B cell (primary cell): ENCODE measurements around the gene SYT6. TPM values are rescaled to one million over a fixed set of nuclear protein-coding genes. Genes with fewer than 3 reads are reported as not detected.

ENCODE experiments used
- ATAC-seq: fragments of 200-7000 bp; cut with Tn5 transposase; one replicate; pipeline ENCODE4 v1.10.0; 2021; ENCODE audit warnings: low read depth, mild to moderate bottlenecking, moderate number of reproducible peaks, moderate library complexity
- CTCF ChIA-PET: fragments of 350-600 bp; sonication (Branson Sonifier 250); formaldehyde crosslinking; loops from one replicate; lab custom pipeline; 2021; ENCODE audit warnings: antibody characterized with exemption, inconsistent platforms; lab: Charles Lee
- POLR2A ChIA-PET: fragments of 350-600 bp; sonication (Branson Sonifier 250); formaldehyde crosslinking; loops from one replicate; lab custom pipeline; 2021; ENCODE audit warnings: antibody characterized with exemption; lab: Charles Lee
- DNase-seq: peaks from one replicate; pipeline ENCODE4 v3.0.0; 2013
- H2AFZ ChIP-seq: 2 replicates; pipeline ENCODE4 v1.6.1; 2012; ENCODE audit warnings: mild to moderate bottlenecking, low read depth, low read length; ENCODE audit not compliant: insufficient read depth, poor library complexity, severe bottlenecking
- H3K27ac ChIP-seq, 2 donors: 1 replicate in 1 of 2; 2 replicates in 1 of 2; pipeline ENCODE4 v1.5.1; 2012 to 2013; ENCODE audit warnings: low read length in 2 of 2, mild to moderate bottlenecking in 2 of 2, moderate library complexity in 1 of 2
- H3K27me3 ChIP-seq, 4 experiments: fragments of 200-600 bp in 1 of 4; sonication (generic) in 1 of 4; replicated peaks in 1 of 4; 1 replicate in 2 of 4; 2 replicates in 2 of 4; pipeline versions ENCODE4 v1.6.1 to v1.7.0; 2013 to 2016; ENCODE audit warnings: low read length in 3 of 4, mild to moderate bottlenecking in 2 of 4, mixed read lengths in 1 of 4, moderate library complexity in 1 of 4; ENCODE audit not compliant: insufficient read depth in 4 of 4, control insufficient read depth in 3 of 4; ENCODE audit errors: control extremely low read depth in 1 of 4
- H3K36me3 ChIP-seq, 2 experiments: replicated peaks in 1 of 2; 1 replicate in 1 of 2; 2 replicates in 1 of 2; pipeline versions ENCODE4 v1.6.1 to v1.7.1; 2013; ENCODE audit warnings: low read length in 1 of 2; ENCODE audit not compliant: insufficient read depth in 2 of 2, control insufficient read depth in 1 of 2; ENCODE audit errors: control extremely low read depth in 1 of 2, extremely low read depth in 1 of 2
- H3K4me1 ChIP-seq, 2 donors: fragments of 200-600 bp in 1 of 2; sonication (generic) in 1 of 2; 1 replicate in 1 of 2; 2 replicates in 1 of 2; pipeline versions ENCODE4 v1.5.1 to v1.6.1; 2013 to 2017; ENCODE audit warnings: low read length in 2 of 2; ENCODE audit not compliant: control insufficient read depth in 2 of 2, insufficient read depth in 2 of 2
- H3K4me2 ChIP-seq: replicated peaks from 2 replicates; pipeline ENCODE3; 2012; ENCODE audit warnings: mild to moderate bottlenecking, low read depth, low read length; ENCODE audit not compliant: poor library complexity, severe bottlenecking
- H3K4me3 ChIP-seq, 5 experiments: fragments of 200-600 bp in 1 of 5; sonication (generic) in 1 of 5; 1 replicate in 3 of 5; 2 replicates in 2 of 5; pipeline versions ENCODE4 v1.5.1 to v1.7.0; 2011 to 2016; ENCODE audit warnings: low read length in 4 of 5, mild to moderate bottlenecking in 4 of 5, low read depth in 2 of 5, control low read depth in 1 of 5, moderate library complexity in 1 of 5; ENCODE audit not compliant: insufficient read depth in 1 of 5; ENCODE audit errors: control extremely low read depth in 1 of 5, extremely low read depth in 1 of 5
- H3K79me2 ChIP-seq: fragments of 200-600 bp; sonication (generic); one replicate; pipeline ENCODE4 v1.6.0; 2016; ENCODE audit warnings: low read length; ENCODE audit not compliant: control insufficient read depth, insufficient read depth
- H3K9ac ChIP-seq: fragments of 200-600 bp; sonication (generic); 2 replicates; pipeline ENCODE4 v1.6.1; 2017; ENCODE audit warnings: mild to moderate bottlenecking, low read length, moderate library complexity
- H3K9me3 ChIP-seq, 3 donors: one replicate each; pipeline versions ENCODE4 v1.6.1 to v1.7.1; 2013; ENCODE audit warnings: low read length in 2 of 3; ENCODE audit not compliant: control insufficient read depth in 2 of 3, insufficient read depth in 1 of 3; ENCODE audit errors: control extremely low read depth in 1 of 3
- H4K20me1 ChIP-seq: 2 replicates; pipeline ENCODE4 v1.6.0; 2012; ENCODE audit warnings: mild to moderate bottlenecking, low read length; ENCODE audit not compliant: insufficient read depth, control insufficient read depth, poor library complexity, severe bottlenecking
- H3K27ac Mint-ChIP-seq: one replicate; pipeline ENCODE4 v1.8.0; 2021; ENCODE audit warnings: mixed read lengths
- H3K27me3 Mint-ChIP-seq: one replicate; pipeline ENCODE4 v1.8.0; 2021; ENCODE audit warnings: mixed read lengths
- H3K4me1 Mint-ChIP-seq: one replicate; pipeline ENCODE4 v1.8.0; 2021; ENCODE audit warnings: mixed read lengths
- H3K4me3 Mint-ChIP-seq: one replicate; pipeline ENCODE4 v1.8.0; 2021; ENCODE audit warnings: mixed read lengths
- H3K9me3 Mint-ChIP-seq: one replicate; pipeline ENCODE4 v1.8.0; 2022; ENCODE audit warnings: mixed read lengths; ENCODE audit not compliant: insufficient read depth
- EZH2 ChIP-seq: IDR thresholded peaks from 2 replicates; pipeline ENCODE4 v1.6.1; 2012; ENCODE audit warnings: borderline replicate concordance, low read depth, mild to moderate bottlenecking, moderate library complexity, low read length; ENCODE audit not compliant: insufficient read depth, poor library complexity, severe bottlenecking
- WGBS: methylation state at CpG from one replicate; pipeline ENCODE4 v1.1.5; 2013; ENCODE audit warnings: missing lambda C conversion rate; ENCODE audit not compliant: insufficient coverage; 5-methylcytosine and 5-hydroxymethylcytosine counted together
- intact Hi-C: fragments of 100-400 bp; cut with micrococcal nuclease; formaldehyde crosslinking; loops from one replicate; pipeline ENCODE4 v1.10.0; 2022
- polyA plus RNA-seq: library from polyadenylated mRNA; depleted of rRNA; stranded (reverse); fragments of >200 nt; gene quantifications from 2 replicates; pipeline ENCODE4 v1.2.3, GENCODE V29; 2012
- total RNA-seq, 2 donors: library from RNA; stranded (reverse); fragments of 120-200 nt in 1 of 2; gene quantifications; 1 replicate in 1 of 2; 2 replicates in 1 of 2; pipeline versions ENCODE4 v1.2.3 to v1.2.4, GENCODE V29; 2013 to 2022
- TF ChIP-seq, protein P1 (sequence below): fragments of 200-600 bp; IDR thresholded peaks from one replicate; pipeline ENCODE4 v1.8.0; 2022; ENCODE audit warnings: antibody characterized with exemption, mild to moderate bottlenecking

Gene SYT6
- total and polyA plus RNA-seq, 2 donors (not counting 1 experiment from before 2014, with no cell fraction given): not detected

DNA sequence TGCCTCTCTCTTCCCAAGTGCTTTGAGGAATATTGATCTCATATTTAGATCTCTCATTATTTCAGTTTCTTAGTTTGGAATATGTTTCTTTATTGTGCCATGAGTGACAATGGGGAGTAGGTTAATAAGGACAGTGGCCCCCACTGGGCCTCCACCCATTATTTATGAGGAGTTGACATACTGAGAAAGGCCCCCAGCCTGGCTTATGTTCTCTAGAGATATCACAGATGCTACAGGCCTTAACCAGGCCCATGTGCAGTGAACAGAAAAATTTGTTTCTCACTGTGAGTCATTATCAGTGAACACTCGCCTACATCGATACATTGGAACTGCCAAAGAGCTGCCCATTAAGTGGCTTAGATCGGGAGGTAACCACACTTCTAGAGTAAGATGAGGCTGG lies 35.7 kb upstream of the SYT6 start:
- Histone ChIP-seq H4K20me1 (no peaks in the 10 kb centered on the region), H3K4me1 (no peaks in the 10 kb centered on the region), H3K79me2 (no peaks in the 10 kb centered on the region), H3K27me3 (peaks cover 0 to 3% (median 0%) of the 10 kb centered on the region in 4 experiments), H3K36me3 (no peaks in the 10 kb centered on the region), H3K4me3 (no peak overlapping the region), H3K9ac (no peak overlapping the region), H3K9me3 (no peaks in the 10 kb centered on the region), H3K27ac (no peak overlapping the region), H3K4me2 (no peak overlapping the region), H2AFZ (no peak overlapping the region)
- ATAC-seq (no peak), DNase-seq (no peak)
- no peaks in the 10 kb centered on the region for H3K4me1 Mint-ChIP-seq
- TF ChIP-seq, protein P1, sequence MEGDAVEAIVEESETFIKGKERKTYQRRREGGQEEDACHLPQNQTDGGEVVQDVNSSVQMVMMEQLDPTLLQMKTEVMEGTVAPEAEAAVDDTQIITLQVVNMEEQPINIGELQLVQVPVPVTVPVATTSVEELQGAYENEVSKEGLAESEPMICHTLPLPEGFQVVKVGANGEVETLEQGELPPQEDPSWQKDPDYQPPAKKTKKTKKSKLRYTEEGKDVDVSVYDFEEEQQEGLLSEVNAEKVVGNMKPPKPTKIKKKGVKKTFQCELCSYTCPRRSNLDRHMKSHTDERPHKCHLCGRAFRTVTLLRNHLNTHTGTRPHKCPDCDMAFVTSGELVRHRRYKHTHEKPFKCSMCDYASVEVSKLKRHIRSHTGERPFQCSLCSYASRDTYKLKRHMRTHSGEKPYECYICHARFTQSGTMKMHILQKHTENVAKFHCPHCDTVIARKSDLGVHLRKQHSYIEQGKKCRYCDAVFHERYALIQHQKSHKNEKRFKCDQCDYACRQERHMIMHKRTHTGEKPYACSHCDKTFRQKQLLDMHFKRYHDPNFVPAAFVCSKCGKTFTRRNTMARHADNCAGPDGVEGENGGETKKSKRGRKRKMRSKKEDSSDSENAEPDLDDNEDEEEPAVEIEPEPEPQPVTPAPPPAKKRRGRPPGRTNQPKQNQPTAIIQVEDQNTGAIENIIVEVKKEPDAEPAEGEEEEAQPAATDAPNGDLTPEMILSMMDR: no peak
- TF ChIP-seq EZH2: no peak
- intact Hi-C loops: no loop called here
- no peak overlapping the region for H3K4me3 Mint-ChIP-seq
- WGBS: 83% methylated on average over 3 of the region's 3 CpGs
- peaks cover under 1% of the 10 kb centered on the region for H3K9me3 Mint-ChIP-seq
- CTCF ChIA-PET: no interaction called here
- peaks cover 31% of the 10 kb centered on the region for H3K27me3 Mint-ChIP-seq
- POLR2A ChIA-PET: no interaction called here
- H3K27ac Mint-ChIP-seq: no peak overlapping the region

DNA sequence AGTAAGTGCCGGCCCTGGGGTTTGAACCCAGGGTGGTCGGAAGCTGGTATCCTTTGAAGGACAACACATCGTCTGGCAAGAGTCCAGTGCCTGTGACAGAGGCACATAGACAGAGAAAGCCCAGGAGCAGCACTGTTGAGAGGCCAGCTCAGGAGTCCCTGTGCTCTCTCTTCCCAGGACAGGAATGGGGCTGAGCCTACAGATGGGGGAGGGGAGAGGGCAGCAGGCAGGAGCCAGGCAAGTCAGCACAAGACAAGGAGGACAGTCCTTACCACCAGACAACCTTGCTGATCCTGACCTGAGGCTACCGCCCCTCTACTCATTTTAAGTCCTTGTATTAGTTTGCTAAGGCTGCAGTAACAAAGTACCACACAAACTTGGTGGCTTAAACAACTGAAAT lies 27.7 kb upstream of the SYT6 start:
- intact Hi-C loops: no loop called here
- CTCF ChIA-PET: no interaction called here

More for the DNA sequence above, 27.7 kb upstream of the SYT6 start:
- Mint-ChIP-seq H3K27me3 (peaks cover 7% of the 10 kb centered on the region), H3K9me3 (peaks cover 4% of the 10 kb centered on the region), H3K27ac (no peak overlapping the region), H3K4me3 (no peak overlapping the region), H3K4me1 (no peaks in the 10 kb centered on the region)
- no peaks in the 10 kb centered on the region for H4K20me1 ChIP-seq
- no peak overlapping the region for H3K27ac ChIP-seq
- H3K4me2 ChIP-seq: no peak overlapping the region
- no peak overlapping the region for H3K4me3 ChIP-seq
- TF ChIP-seq, protein P1: no peak
- TF ChIP-seq EZH2: no peak
- H3K79me2 ChIP-seq: no peaks in the 10 kb centered on the region
- no peak overlapping the region for H2AFZ ChIP-seq
- H3K36me3 ChIP-seq: no peaks in the 10 kb centered on the region
- no peaks in the 10 kb centered on the region for H3K27me3 ChIP-seq
- H3K9ac ChIP-seq: no peak overlapping the region
- no peaks in the 10 kb centered on the region for H3K9me3 ChIP-seq
- no peak for DNase-seq
- POLR2A ChIA-PET: no interaction called here
- no peaks in the 10 kb centered on the region for H3K4me1 ChIP-seq
- no peak for ATAC-seq
- WGBS: 92% methylated on average over 3 of the region's 4 CpGs
